Astrocyte of the cerebellum (primary cell): Measurements from ENCODE around the gene CAB39.

Experiments used
- DNase-seq: peaks from one replicate; pipeline ENCODE4 v3.0.0-alpha.2; 2011; ENCODE audit warnings: low read depth
- H3K4me3 ChIP-seq: 2 replicates; pipeline ENCODE4 v1.5.1; 2011; ENCODE audit warnings: mild to moderate bottlenecking, low read depth, low read length, moderate library complexity
- CTCF ChIP-seq: IDR thresholded peaks from 2 replicates; pipeline ENCODE4 v1.5.1; 2012; ENCODE audit warnings: low read length, low read depth, moderate library complexity, mild to moderate bottlenecking; ENCODE audit errors: missing control alignments
- in situ Hi-C: cut with HindIII; loops from 2 replicates; pipeline ENCODE4 v1.10.0; 2017; ENCODE audit warnings: low sequenced_read_pairs

Gene CAB39

GRCh38 chr2:230706966-230707365, 5.7 kb upstream of the CAB39 start:
- no peak overlapping the region for H3K4me3 ChIP-seq
- DNase-seq, result no peak
- in situ Hi-C loops, result no loop called here
- no peak for TF ChIP-seq CTCF

GRCh38 chr2:230708204-230708603, 4.4 kb upstream of the CAB39 start:
- DNase-seq, result no peak
- no peak for TF ChIP-seq CTCF
- in situ Hi-C loops, result no loop called here
- H3K4me3 ChIP-seq, result no peak overlapping the region

- no peak for DNase-seq
- no peak for TF ChIP-seq CTCF
- in situ Hi-C loops, result no loop called here
- no peak overlapping the region for H3K4me3 ChIP-seq
These were observed 1.4 kb upstream of the CAB39 start for GRCh38 chr2:230711224-230711623.

- no peak for TF ChIP-seq CTCF
- peak overlapping the region; percentile 89 for H3K4me3 ChIP-seq
- DNase-seq, result no peak
- in situ Hi-C loops, result no loop called here
These were observed 891 bp downstream of the CAB39 start for GRCh38 chr2:230713331-230714135.

- TF ChIP-seq CTCF, result no peak
- peak overlapping the region; percentile 89 for H3K4me3 ChIP-seq
- peak; percentile 45 for DNase-seq
- in situ Hi-C loops, result no loop called here
These were observed 1.5 kb downstream of the CAB39 start for GRCh38 chr2:230714136-230714480.

- DNase-seq, result no peak
- in situ Hi-C loops, result no loop called here
- TF ChIP-seq CTCF, result no peak
- H3K4me3 ChIP-seq, result no peak overlapping the region
These were observed 2.6 kb downstream of the CAB39 start for GRCh38 chr2:230715201-230715600.
